OCI-LY7 (cell line): Measurements from ENCODE around the gene FAM98A. TPM values are rescaled to one million over a fixed set of nuclear protein-coding genes. Genes with fewer than 3 reads are reported as not detected.

Experiments
- BruUV-seq: library from RNA; stranded (reverse); fragments of 400-500 nt; replicated peaks from 2 replicates; lab custom pipeline; 2021; lab: Mats Ljungman, UMichigan
- CTCF ChIA-PET: fragments of 300-600 bp; sonication (Branson Sonifier 250); formaldehyde crosslinking; loops from one replicate; lab custom pipeline; 2022; ENCODE audit warnings: antibody characterized with exemption; ENCODE audit not compliant: unreplicated experiment; lab: Charles Lee
- POLR2A ChIA-PET: fragments of 300-600 bp; sonication (Branson Sonifier 250); formaldehyde crosslinking; loops from one replicate; lab custom pipeline; 2022; ENCODE audit warnings: antibody characterized with exemption; lab: Charles Lee
- DNase-seq: peaks from one replicate; pipeline ENCODE4 v3.0.0-alpha.2; 2015; ENCODE audit warnings: low spot score
- H2AFZ ChIP-seq: fragments of 200-600 bp; sonication (generic), shearing (Covaris generic); 2 replicates; pipeline ENCODE4 v1.6.1; 2014; ENCODE audit warnings: mild to moderate bottlenecking, antibody characterized with exemption, low read length, moderate library complexity
- H3K27ac ChIP-seq: fragments of 200-600 bp; sonication (generic); 2 replicates; pipeline ENCODE4 v1.5.1; 2014; ENCODE audit warnings: mixed run types, low read depth, mild to moderate bottlenecking, moderate library complexity, low read length, inconsistent platforms; ENCODE audit not compliant: poor library complexity, severe bottlenecking
- H3K36me3 ChIP-seq: fragments of 200-600 bp; sonication (generic); 2 replicates; pipeline ENCODE4 v1.6.1; 2014; ENCODE audit warnings: mild to moderate bottlenecking, antibody characterized with exemption, low read length, moderate library complexity, mixed read lengths; ENCODE audit not compliant: insufficient read depth
- H3K4me1 ChIP-seq: fragments of 200-600 bp; sonication (generic); 2 replicates; pipeline ENCODE4 v1.5.1; 2014; ENCODE audit warnings: mild to moderate bottlenecking, low read length; ENCODE audit not compliant: insufficient read depth, poor library complexity, severe bottlenecking
- H3K4me2 ChIP-seq: fragments of 200-600 bp; sonication (generic); 2 replicates; pipeline ENCODE4 v1.6.1; 2014; ENCODE audit warnings: mild to moderate bottlenecking, low read length
- H3K4me3 ChIP-seq: fragments of 200-600 bp; sonication (generic); 2 replicates; pipeline ENCODE4 v1.5.1; 2014; ENCODE audit warnings: mild to moderate bottlenecking, low read depth, low read length; ENCODE audit not compliant: poor library complexity, severe bottlenecking
- H3K79me2 ChIP-seq: fragments of 200-600 bp; sonication (generic); 2 replicates; pipeline ENCODE4 v1.6.1; 2016; ENCODE audit warnings: low read depth, mild to moderate bottlenecking, low read length, moderate library complexity, mixed read lengths; ENCODE audit not compliant: insufficient read depth
- H3K9me2 ChIP-seq: fragments of 200-600 bp; sonication (generic); 2 replicates; pipeline ENCODE4 v1.6.1; 2016; ENCODE audit warnings: mild to moderate bottlenecking, low read length, mixed read lengths; ENCODE audit not compliant: insufficient read depth
- H3K9me3 ChIP-seq: fragments of 200-600 bp; sonication (generic); 2 replicates; pipeline ENCODE4 v1.6.1; 2014; ENCODE audit warnings: mild to moderate bottlenecking, mixed run types, low read length, mixed read lengths
- H4K20me1 ChIP-seq: fragments of 200-600 bp; sonication (generic); 2 replicates; pipeline ENCODE4 v1.6.1; 2014; ENCODE audit warnings: mild to moderate bottlenecking, antibody characterized with exemption, low read length, moderate library complexity, mixed read lengths; ENCODE audit not compliant: insufficient read depth
- CTCF ChIP-seq: fragments of 200-600 bp; sonication (generic); conservative IDR thresholded peaks from 2 replicates; pipeline ENCODE4 v1.5.1; 2014; ENCODE audit warnings: mild to moderate bottlenecking, antibody characterized with exemption, low read length, moderate library complexity, mixed read lengths
- EZH2phosphoT487 ChIP-seq: fragments of 200-600 bp; sonication (generic); IDR thresholded peaks from 2 replicates; pipeline ENCODE4 v1.6.1; 2018; ENCODE audit warnings: low read depth, borderline replicate concordance, mild to moderate bottlenecking, mixed run types, antibody characterized with exemption, low read length, moderate library complexity, mixed read lengths
- intact Hi-C: fragments of 100-400 bp; cut with micrococcal nuclease; formaldehyde crosslinking; loops from one replicate; pipeline ENCODE4 v1.10.0; 2022; ENCODE audit not compliant: unreplicated experiment
- total RNA-seq, 2 experiments: library from RNA; depleted of rRNA in 1 of 2; stranded (reverse); fragments of >200 nt in 1 of 2; shearing (Covaris generic) in 1 of 2; gene quantifications; 2 replicates each; pipeline ENCODE4 v1.2.3, GENCODE V29; 2014 to 2022

The FAM98A gene
- total RNA-seq, 2 experiments from 2014 or later: 35.7 to 55.6 TPM

GRCh38 chr2:33619028-33619427, 19.9 kb upstream of the FAM98A start:
- no peak for DNase-seq
- no peaks in the 10 kb centered on the region for H3K79me2 ChIP-seq
- H3K9me2 ChIP-seq: no peaks in the 10 kb centered on the region
- CTCF ChIA-PET: no interaction called here
- intact Hi-C loops: no loop called here
- H4K20me1 ChIP-seq: no peaks in the 10 kb centered on the region
- no peak overlapping the region for H3K4me3 ChIP-seq
- no peak overlapping the region for H3K4me2 ChIP-seq
- H3K9me3 ChIP-seq: peaks cover 30% of the 10 kb centered on the region; the same call in 1 of the 2 replicates
- no peak overlapping the region for H2AFZ ChIP-seq
- POLR2A ChIA-PET: interaction anchor here (0.6 kb wide), 1 partner anchor 123 kb away, joined by 3 read pairs; no protein-coding TSS in a partner anchor
- BruUV-seq: no TSS peak
- no peak for TF ChIP-seq EZH2phosphoT487
- TF ChIP-seq CTCF: no peak
- no peaks in the 10 kb centered on the region for H3K36me3 ChIP-seq
- no peaks in the 10 kb centered on the region for H3K4me1 ChIP-seq
- no peak overlapping the region for H3K27ac ChIP-seq

GRCh38 chr2:33617989-33618388, 18.9 kb upstream of the FAM98A start:
- Histone ChIP-seq H3K79me2 (no peaks in the 10 kb centered on the region), H3K9me2 (no peaks in the 10 kb centered on the region), H4K20me1 (no peaks in the 10 kb centered on the region), H3K36me3 (no peaks in the 10 kb centered on the region), H3K9me3 (peaks cover 30% of the 10 kb centered on the region; the same call in 1 of the 2 replicates), H3K4me2 (no peak overlapping the region), H3K27ac (no peak overlapping the region), H3K4me1 (no peaks in the 10 kb centered on the region), H2AFZ (no peak overlapping the region), H3K4me3 (no peak overlapping the region)
- intact Hi-C loops: no loop called here
- TF ChIP-seq CTCF (no peak), EZH2phosphoT487 (no peak)
- CTCF ChIA-PET: no interaction called here
- no peak for DNase-seq
- POLR2A ChIA-PET: no interaction called here
- no TSS peak for BruUV-seq

- Histone ChIP-seq H3K9me3 (peaks cover 30% of the 10 kb centered on the region; the same call in 1 of the 2 replicates), H4K20me1 (no peaks in the 10 kb centered on the region), H3K79me2 (no peaks in the 10 kb centered on the region), H3K4me2 (no peak overlapping the region), H3K36me3 (no peaks in the 10 kb centered on the region), H3K9me2 (no peaks in the 10 kb centered on the region), H2AFZ (no peak overlapping the region), H3K27ac (no peak overlapping the region), H3K4me1 (no peaks in the 10 kb centered on the region), H3K4me3 (no peak overlapping the region)
- POLR2A ChIA-PET: no interaction called here
- BruUV-seq: no TSS peak
- no peak for DNase-seq
- CTCF ChIA-PET: no interaction called here
- intact Hi-C loops: no loop called here
- TF ChIP-seq CTCF (no peak), EZH2phosphoT487 (no peak)
These were observed 18.3 kb upstream of the FAM98A start for GRCh38 chr2:33617401-33617800.
